Fibroblast of peridontal ligament (primary cell): Measurements from ENCODE around the gene ARMC2.
A peak's percentile ranks its signal among the peaks of the same experiment; 100 is the strongest.

ENCODE experiments used
- DNase-seq: peaks from one replicate; pipeline ENCODE4 v3.0.0-alpha.2; 2010; ENCODE audit errors: extremely low read depth

ARMC2 gene

DNA sequence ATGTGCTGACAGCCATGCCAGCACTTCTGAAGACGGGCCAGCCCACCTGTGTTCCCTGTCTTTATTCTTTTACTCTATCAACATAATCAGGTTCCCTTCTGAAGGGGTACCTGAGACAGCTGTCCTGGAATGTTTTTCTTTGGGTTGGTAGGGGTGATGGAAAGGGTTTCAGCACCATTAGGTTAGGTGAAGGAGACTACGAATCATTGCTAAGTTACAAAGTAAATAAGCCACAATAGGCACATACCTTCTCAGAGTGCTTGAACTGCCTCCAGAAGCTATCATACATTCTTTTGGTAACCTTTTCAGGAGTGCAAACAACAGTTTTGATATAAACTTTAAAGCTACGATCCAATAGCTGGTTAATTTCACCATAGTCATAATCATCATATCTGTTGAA, 140.1 kb downstream of the ARMC2 start:
- DNase-seq = no peak

DNA sequence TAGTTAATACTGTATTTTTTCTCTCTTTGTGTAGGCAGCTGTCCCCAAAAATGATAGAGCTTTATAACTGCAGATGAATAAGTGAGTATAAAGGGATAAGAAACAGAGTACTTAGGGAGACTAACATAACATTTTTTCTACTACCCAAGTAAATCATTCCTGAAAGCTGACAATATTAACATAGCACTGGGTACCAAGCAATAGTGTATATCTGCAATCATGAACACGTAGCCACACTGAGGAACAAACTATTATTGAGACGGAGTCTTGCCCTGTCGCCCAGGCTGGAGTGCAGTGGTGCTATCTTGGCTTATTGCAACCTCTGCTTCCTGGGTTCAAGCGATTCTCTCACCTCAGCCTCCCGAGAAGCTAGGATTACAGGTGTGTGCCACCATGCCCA, 140.5 kb downstream of the ARMC2 start:
- no peak for DNase-seq

DNA sequence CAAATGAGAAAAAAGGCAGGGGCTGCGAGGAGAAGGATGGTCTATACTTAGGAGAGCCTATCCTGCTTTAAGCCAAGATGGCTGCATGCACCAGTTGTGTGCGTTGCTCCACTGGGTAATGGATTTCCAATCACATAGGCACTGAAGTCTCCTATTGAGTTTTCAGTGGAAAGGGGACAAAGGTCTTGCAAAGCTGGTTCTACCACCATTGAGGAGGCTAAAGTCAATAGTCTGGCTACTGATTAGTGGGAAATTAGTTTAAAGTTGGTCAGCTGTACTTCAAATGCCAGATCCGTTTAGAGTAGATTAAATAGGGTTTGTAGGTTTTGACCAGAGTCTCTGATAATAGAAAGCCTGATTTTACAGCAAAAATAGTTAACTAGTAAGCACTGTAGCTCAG, 141.5 kb downstream of the ARMC2 start:
- DNase-seq = no peak

DNA sequence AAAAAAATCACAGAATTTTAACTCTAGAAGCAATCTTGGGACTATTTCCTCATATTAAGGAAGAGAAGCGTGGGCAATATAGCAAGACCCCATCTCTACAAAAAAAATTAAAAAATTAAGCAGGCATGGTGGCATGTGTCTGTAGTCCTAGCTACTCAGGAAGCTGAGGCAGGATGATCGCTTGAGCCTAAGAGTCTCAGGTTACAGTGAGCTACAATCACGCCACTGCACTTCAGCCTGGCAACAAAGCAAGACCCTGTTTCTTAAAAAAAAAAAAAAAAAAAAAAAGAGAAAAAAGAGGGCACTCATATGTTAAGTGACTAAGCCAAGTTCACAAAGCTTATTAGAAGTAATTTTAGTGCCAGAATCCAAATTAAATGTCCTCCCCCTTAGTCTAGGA, 145.7 kb downstream of the ARMC2 start:
- no peak for DNase-seq

DNA sequence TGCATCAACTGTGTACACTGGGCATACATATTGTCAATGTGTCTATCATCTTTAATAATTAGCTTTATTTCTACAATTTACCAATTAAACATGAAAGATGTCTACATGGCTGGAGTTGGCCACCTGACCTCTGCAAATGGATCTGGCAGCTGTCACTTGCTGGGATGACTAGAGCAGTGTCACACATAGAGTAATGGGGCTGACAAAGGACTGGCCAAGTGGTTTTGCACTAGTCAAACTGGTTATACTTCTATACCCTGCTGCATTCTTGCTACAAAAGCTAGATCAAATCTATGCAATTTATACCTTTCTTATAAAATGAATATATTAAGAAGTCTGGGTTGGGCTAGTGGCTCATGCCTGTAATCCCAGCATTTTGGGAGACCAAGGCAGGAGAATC, 147.1 kb downstream of the ARMC2 start:
- no peak for DNase-seq

DNA sequence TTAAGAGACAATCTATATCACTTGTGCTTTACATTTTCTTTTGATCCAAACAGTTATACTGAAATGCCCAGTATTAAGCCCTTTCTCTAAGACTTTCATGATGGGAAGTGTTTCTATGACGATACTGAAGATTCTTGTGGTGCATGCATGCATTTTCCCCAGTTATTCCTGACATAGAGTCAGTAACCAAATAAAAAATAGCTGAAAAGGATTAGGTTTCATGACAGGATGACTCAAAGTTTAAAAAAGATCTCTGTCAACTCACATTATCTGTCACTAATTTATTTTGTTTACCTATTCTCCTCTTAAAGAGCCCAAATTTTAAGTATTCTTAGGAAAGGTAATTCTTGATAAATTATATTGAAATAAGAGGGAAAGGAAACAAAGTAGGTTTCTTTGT, 148.0 kb downstream of the ARMC2 start:
- peak; percentile 14 for DNase-seq

DNA sequence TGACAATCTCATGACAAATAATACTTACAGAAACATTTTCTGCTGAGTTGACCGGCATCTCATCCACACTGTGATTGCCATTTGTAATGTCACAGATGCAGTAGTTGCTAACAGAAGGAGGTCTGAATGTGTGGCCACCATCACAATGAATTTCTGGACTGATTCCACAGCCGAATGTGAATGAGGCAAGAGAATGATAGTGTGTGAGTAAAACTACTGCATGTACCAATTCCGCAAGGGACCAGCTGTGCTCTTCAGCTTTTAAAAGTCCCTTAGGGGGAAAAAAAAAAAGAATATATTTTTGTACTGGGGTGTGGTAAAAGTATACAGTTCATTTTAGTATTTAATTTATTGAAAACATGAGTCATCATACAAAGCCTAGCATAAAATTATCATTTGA, 150.3 kb downstream of the ARMC2 start:
- DNase-seq = no peak

DNA sequence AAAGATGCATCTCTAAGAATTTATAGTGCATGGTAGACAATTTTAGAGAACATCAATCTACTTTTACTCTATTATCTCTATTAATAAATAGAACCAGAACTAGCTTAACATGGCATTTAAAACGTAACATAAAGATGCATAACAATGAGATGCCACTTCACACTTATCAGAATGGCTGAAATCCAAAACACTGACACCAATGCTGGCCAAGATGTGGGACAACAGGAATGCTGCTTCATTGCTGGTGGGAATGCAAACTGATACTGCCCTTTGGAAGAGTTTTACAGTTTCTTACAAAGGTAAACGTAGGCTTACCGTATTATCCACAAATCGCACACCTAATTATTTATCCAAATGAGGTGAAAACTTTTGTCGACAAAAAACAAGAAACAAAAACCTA, 151.2 kb downstream of the ARMC2 start:
- DNase-seq = no peak

DNA sequence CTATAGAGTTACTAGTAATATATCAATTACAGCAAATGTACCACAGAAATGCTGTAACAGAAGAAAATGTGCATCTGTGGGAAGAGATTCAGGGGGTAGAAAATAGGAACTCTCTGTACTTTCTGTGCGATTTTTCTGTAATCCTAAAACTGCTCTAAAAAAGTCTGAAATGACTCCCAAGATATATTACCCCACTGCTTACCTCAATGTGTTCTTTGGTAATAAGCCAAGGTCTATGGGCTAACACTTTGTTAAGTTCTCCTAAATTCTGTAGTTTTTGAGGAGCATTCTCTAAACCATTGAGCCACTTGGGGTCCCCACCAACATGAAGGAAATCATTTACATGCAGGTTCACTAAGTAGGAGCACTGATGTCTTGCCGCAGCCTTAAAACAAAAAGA, 152.1 kb downstream of the ARMC2 start:
- no peak for DNase-seq

DNA sequence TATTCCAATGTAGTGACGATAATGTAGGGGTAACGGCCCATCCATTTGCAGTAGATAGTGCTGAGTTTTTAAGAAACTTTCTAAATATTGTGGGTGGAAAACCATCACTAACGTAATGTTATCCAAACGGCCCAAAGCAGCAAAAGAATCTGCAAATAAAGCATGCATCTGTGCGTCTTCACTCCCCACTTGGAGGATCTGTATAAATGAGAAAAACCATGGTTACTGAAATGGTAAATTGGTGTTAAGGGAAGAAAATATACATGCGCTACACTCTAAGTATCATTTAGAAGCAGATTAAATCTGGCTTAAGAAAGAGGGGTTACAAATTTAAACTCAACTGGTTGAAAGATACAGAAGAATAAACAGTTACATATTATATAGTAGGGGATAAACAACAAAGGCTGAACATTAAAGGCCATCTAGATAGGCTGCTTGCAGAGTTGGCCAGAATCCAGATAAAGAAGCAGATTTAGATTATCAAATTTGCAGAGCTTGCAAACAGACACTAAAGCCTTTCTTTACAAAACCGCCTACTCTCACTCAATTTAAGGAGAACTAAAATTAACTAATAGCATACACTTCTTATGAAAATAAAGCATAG, 153.2 kb downstream of the ARMC2 start:
- no peak for DNase-seq

DNA sequence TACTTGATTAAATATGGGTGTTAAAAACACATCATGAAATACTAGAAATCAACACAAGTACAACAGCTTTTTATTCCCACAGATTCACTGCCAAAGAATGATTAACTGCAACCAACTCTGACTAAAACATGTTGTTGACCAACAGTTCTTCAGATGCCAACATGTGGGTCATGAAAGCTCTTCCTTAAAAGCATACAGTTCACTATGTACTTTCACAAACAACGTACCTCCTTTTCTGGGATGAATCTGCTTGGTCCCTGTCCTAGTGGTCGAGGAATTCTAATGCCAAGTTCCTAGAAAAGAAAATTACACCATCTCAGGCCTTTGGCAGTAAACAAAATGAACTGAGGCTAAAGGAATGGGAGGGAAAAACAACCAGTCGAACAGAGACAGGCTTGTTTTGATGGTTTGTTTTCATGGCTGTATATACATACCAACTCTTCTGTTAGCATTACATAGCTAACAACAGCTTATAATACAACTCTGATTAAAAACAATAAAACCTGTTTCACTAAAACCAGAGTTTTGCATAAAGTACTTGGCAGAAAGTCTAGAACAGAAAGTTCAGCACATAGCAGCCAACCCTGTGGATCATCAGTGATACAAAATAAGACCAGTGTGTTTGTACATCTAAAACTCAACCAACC, 154.0 kb downstream of the ARMC2 start:
- peak; percentile 72 for DNase-seq

DNA sequence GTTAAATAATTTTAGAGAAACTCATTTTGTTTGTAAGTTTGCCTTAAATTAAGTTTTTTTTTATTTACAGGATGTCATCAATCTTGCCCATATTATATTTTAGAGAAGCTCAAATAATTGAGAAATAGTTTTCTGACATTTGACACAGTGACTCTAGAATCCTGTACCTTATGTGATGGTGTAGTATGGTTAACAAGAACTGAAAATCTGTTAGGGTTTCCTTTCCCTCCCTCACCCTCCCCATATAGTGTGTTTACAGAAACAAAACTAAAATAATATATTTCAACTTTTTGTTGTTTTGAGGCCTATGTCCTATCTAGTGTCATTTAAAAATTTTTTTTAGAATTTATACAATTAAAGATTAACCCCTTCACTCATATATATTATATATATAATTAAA, 154.7 kb downstream of the ARMC2 start:
- no peak for DNase-seq

DNA sequence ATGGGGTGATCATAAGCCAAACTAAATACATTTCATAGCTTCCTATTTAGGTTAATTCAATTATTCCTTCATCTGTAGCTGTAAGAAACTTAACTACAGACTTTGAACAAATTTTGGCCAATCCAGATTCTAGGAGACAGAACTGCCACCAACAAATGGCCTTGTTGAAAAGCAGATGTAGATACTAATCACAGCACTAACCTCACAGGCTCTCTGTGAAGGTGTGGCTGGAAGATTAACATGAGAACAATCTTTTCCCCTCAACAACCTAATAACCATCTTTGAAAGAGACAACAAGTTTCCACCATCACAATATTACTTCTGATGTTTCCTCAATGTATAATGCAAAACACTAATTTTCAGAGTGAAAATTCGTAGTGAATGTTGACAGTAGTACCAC, 158.6 kb downstream of the ARMC2 start:
- DNase-seq = no peak

DNA sequence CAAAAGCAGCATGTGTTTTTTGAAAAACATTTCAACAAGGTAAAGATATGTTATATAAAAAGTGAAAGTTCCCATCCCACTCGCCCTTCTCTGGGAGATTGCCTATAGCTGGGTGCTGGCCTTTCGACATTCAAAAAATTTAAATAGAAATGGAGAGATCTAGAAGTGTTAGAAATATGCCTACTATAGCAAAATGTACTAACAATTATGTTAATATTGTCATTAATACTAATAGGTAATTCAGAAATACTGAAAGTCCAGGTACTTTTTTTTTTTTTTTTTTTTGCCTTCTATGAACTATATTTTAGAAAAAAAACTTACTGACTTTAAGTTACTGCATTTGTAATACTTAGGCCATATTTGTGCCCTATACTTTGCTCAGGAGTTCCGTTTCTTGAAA, 159.3 kb downstream of the ARMC2 start:
- no peak for DNase-seq

DNA sequence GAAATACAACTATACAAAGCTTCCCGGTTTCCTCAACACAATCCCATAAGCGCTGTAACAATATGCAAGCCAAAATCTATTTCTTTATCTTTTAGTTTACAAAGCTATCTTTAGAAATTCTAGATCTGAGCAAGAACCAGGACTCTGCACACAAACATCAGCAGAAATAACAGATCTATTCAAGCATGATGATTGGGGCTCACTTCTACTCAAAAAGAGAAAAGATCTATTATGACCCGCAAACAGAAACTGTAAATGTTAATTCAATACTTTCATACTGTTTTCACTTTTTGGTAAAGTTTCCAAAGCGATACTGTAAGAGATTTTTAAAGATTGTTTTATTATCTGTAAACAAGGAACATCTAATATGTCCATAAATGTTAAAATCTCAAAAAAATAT, 159.8 kb downstream of the ARMC2 start:
- DNase-seq = peak; percentile 12

DNA sequence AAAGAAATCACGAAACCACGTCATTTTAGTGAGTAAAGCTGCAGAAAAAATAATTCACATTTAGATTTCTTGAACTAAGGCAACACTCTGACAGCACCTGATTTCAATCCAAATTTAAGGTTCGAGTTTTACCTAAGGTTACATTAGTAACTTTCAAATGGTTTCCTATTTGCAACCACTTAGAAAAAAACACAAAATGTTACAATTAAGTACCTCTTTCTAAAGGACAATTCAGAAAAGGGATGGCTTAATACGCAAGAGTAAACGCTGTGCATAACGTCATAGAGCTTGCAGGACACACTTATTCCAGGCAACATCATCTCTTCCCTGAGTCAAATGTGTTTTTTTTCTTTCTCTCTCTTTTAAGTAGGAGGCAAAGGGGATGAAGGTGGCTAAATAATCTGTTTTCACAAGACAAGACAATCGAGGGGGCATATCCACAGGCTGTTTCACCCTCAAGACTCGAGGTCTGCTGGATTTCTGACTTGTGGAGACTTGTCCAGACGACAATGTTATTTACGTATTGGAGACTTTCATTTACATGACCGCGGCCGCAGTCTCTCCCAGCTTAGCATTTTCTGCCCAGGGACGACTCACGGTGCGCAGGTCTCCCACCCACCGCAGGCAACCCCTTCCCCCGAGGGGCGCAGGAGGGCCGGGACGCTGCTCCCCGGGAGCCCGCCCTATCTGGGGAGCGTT, 160.5 kb downstream of the ARMC2 start:
- DNase-seq = peak; percentile 67

DNA sequence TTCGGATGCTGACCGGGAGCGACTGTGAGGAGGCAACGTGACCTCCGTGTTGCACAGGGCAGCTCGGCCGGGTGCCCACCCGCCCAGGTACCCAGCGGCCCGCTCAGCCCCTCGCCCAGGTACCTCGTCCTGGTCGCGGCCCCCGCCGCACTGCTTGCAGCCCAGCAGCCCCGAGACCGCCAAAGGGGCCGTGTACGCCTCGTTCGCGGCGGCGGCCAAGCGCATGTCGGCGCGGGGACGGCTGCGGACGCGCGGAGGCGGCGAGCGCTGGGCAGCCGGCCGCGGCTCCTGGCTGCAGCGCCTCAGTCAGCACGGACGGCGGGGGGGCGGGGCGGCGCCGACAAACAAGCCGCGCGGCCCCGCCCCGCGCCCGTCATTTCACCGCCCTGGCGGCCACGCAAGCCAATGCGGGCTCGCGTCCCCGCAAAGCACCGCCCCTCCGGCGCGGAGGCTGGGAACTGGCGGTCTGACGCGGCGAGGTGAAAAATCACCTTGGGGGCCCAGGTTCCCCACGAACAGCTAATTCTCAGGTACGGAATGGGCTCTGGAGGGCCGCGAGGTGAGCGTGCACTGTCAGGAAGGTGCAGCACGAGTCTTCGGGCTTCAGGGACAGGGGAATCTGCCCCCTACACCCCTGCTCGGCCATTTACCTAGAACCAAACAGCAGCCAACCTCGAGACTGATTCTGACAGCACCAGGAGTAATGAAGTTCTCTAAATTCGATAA, 161.2 kb downstream of the ARMC2 start:
- DNase-seq = peak; percentile 67

DNA sequence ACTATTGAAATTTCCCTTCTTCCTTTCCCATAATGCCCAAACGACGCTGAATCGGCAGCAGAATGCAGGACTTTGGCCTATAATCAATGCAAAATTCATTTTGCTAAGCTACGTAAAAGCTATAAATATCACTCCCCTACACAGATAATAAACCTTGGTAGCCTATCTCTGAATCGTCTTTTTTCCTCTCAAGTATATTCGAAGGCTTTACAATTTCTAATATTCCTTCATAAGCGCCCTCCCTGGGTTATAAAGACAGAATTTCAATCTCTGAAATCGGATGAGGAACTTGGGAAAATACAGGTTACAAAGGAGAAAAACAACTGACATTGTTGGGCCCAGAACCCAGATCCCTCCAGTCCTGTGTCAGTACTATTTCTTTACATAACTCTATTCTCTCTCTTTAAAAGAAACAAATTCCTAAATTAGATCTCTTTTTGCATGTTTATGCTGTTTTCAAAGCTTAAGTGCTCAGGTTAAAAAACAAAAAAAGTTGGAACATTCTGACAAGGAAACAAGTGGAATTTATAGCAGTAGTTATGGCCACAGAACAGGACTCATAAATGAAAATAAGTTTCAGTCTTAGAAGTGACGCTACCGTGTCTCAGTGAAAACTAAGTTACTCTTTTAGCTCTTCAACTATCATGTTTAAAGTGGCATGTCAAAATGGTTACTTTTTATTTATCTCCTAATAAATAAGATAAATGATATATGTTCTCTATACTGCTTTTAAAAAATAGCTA, 161.9 kb downstream of the ARMC2 start:
- no peak for DNase-seq

DNA sequence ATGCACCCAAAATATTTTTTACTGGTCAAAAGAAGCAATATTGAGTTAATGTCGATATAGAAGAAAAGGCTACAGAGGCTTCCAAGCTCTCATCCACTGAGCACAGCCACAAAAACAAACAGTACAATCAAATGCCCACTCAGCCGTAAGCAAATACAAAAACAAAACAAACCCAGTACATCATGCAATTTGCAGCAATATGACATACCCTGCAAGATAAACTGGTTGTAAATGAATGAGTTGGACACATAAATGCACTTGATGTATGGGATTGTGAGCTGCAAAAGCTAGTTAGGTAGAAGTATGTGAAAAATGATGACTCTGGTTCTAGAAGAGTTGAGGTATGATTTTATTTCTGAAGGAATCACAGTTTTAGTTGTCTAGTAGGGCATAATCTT, 162.5 kb downstream of the ARMC2 start:
- no peak for DNase-seq

DNA sequence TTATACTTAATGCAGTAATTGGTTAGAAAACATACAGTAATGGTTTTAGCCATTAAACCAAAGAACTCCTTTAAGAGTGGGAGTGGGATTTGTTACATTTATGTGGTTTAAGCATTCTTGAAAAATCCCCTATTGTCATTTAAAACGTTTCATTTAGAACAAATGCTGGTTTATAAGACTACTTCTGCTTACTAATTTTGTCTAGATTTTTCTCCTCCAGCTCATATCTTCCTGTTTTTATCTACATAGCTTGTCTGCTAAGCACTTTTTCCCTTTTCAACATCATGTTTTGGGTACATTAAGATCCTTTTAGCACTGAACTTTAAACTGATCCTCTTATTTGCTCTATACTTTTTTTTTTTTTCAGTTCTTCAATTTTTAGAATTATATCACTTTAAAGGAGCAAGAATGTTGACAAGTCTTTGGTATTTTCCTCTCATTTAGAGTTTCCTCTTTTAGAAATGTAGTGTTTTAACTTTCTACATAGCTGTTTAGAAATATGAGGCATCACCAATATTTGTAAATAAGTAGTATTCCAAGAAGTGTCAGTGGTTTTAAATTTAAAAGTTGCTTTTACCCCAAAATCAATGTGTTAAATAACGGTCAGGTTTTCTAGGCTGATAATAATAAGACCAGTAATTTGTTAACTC, 165.6 kb downstream of the ARMC2 start:
- DNase-seq = no peak

DNA sequence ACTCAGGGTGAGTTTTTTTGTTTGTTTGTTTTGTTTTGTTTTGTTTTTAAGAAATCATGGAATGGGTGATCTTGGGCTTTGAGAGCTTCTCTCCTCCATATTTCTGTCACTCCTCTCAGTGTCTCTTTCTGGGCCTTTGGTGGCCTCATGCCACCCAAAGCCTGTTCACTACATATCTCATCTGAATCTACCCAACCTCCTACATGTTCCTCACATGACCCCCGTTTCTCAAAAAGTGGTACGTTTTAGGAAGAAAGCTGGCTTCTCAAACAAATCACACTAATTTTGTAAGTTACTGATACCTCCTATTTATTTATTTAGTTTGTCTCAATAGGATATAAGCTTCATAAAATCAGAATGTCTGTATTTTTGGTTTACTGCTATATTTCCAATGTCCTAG, 166.4 kb downstream of the ARMC2 start:
- no peak for DNase-seq

DNA sequence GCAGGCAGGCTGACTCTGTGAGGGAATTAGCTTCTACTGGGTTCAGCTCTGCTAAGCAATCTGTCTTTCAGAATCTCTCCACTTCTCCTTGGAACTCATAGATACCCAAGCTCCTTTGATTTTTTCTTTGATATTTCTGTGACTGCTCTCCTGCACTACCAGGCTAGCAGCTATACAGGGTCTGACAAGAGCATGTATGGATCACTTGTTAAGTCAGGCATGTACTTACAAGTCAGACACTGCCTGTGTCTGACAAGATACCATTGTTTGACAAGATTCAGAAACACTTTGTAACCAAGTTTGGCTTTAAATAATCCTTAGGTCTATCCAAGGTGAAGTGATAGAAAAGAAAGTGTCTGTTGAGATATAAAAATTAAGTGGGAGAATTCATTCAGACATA, 167.0 kb downstream of the ARMC2 start:
- DNase-seq = no peak
